Measurements from ENCODE around the gene QPCTL. TPM values are rescaled to one million over a fixed set of nuclear protein-coding genes. Genes with fewer than 3 reads are reported as not detected.
A peak's percentile ranks its signal among the peaks of the same experiment; 100 is the strongest.

Gene QPCTL
- total and polyA plus RNA-seq, 9 of the 15 experiments (the other 6 are each of a cell fraction or from before 2014, with no cell fraction given), result 0.99 to 31.3 (median 12.7) TPM

GRCh38 chr19:45717131-45717982 lies 24.9 kb downstream of the QPCTL start (continued):
- TF ChIP-seq RHOXF2B (CRISPR knock-in tag; conservative IDR thresholded peaks at IDR 0.05) (no peak), ZEB2 (IDR thresholded peaks at IDR 0.05) (no peak), FOS (IDR thresholded peaks at IDR 0.05; ENCODE audit: extremely low read depth, insufficient read length) (peak; percentile 90), ZNF41 (CRISPR knock-in tag; conservative IDR thresholded peaks at IDR 0.05) (no peak), ZBTB17 (CRISPR knock-in tag; IDR thresholded peaks at IDR 0.05) (0 out of 2 replicates have a peak, but pooled peaks have one; percentile 12), ZHX1 (conservative IDR thresholded peaks at IDR 0.05; ENCODE audit: low read length) (no peak), ZNF717 (CRISPR knock-in tag; IDR thresholded peaks at IDR 0.05) (no peak), ZNF282 (CRISPR knock-in tag; IDR thresholded peaks at IDR 0.05) (no peak), MEIS2 (IDR thresholded peaks at IDR 0.05; ENCODE audit: partially characterized antibody) (peak; percentile 97), GABPB1 (CRISPR knock-in tag; IDR thresholded peaks at IDR 0.05) (peak; percentile 72), XRCC5 (IDR thresholded peaks at IDR 0.05; ENCODE audit: low read depth, low read length) (peak; percentile 88), HBP1 (CRISPR knock-in tag; IDR thresholded peaks at IDR 0.05) (no peak), CHD4 (IDR thresholded peaks at IDR 0.05; ENCODE audit: insufficient read depth, insufficient replicate concordance, low read depth, low read length, poor library complexity, severe bottlenecking) (no peak), TCF7 (IDR thresholded peaks at IDR 0.05; ENCODE audit: borderline replicate concordance) (0 out of 2 replicates have a peak, but pooled peaks have one; percentile 38), LCOR (CRISPR knock-in tag; IDR thresholded peaks at IDR 0.05) (peak; percentile 79)
- TF ChIP-seq, protein P1, sequence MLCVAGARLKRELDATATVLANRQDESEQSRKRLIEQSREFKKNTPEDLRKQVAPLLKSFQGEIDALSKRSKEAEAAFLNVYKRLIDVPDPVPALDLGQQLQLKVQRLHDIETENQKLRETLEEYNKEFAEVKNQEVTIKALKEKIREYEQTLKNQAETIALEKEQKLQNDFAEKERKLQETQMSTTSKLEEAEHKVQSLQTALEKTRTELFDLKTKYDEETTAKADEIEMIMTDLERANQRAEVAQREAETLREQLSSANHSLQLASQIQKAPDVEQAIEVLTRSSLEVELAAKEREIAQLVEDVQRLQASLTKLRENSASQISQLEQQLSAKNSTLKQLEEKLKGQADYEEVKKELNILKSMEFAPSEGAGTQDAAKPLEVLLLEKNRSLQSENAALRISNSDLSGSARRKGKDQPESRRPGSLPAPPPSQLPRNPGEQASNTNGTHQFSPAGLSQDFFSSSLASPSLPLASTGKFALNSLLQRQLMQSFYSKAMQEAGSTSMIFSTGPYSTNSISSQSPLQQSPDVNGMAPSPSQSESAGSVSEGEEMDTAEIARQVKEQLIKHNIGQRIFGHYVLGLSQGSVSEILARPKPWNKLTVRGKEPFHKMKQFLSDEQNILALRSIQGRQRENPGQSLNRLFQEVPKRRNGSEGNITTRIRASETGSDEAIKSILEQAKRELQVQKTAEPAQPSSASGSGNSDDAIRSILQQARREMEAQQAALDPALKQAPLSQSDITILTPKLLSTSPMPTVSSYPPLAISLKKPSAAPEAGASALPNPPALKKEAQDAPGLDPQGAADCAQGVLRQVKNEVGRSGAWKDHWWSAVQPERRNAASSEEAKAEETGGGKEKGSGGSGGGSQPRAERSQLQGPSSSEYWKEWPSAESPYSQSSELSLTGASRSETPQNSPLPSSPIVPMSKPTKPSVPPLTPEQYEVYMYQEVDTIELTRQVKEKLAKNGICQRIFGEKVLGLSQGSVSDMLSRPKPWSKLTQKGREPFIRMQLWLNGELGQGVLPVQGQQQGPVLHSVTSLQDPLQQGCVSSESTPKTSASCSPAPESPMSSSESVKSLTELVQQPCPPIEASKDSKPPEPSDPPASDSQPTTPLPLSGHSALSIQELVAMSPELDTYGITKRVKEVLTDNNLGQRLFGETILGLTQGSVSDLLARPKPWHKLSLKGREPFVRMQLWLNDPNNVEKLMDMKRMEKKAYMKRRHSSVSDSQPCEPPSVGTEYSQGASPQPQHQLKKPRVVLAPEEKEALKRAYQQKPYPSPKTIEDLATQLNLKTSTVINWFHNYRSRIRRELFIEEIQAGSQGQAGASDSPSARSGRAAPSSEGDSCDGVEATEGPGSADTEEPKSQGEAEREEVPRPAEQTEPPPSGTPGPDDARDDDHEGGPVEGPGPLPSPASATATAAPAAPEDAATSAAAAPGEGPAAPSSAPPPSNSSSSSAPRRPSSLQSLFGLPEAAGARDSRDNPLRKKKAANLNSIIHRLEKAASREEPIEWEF (CRISPR knock-in tag; IDR thresholded peaks at IDR 0.05), result no peak
- TF ChIP-seq, protein P2, sequence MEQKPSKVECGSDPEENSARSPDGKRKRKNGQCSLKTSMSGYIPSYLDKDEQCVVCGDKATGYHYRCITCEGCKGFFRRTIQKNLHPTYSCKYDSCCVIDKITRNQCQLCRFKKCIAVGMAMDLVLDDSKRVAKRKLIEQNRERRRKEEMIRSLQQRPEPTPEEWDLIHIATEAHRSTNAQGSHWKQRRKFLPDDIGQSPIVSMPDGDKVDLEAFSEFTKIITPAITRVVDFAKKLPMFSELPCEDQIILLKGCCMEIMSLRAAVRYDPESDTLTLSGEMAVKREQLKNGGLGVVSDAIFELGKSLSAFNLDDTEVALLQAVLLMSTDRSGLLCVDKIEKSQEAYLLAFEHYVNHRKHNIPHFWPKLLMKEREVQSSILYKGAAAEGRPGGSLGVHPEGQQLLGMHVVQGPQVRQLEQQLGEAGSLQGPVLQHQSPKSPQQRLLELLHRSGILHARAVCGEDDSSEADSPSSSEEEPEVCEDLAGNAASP (IDR thresholded peaks at IDR 0.05), result no peak

All from K562 (cell line).